GM12891 (cell line): ENCODE results near the gene PLXND1.
A peak's percentile ranks its signal among the peaks of the same experiment; 100 is the strongest.

ENCODE experiments used
- DNase-seq: peaks from one replicate; pipeline ENCODE4 v3.0.0; 2011; ENCODE audit warnings: low spot score; ENCODE audit not compliant: insufficient read length
- FAIRE-seq: peaks from 2 replicates; lab custom pipeline; 2011; peaks lifted over from hg19 to GRCh38; lab: Jason Lieb, UNC
- PAX5 ChIP-seq: IDR thresholded peaks from 2 replicates; pipeline ENCODE4 v1.6.1; 2011; ENCODE audit warnings: low read length, moderate library complexity, mild to moderate bottlenecking; ENCODE audit not compliant: insufficient read depth, severe bottlenecking
- POLR2A ChIP-seq: IDR thresholded peaks from 2 replicates; pipeline ENCODE4 v1.6.1; 2011; ENCODE audit warnings: low read depth, low read length, control low read depth
- POLR2AphosphoS5 ChIP-seq: IDR thresholded peaks from 2 replicates; pipeline ENCODE4 v1.6.1; 2011; ENCODE audit warnings: low read depth, low read length, control low read depth
- POU2F2 ChIP-seq: IDR thresholded peaks from 2 replicates; pipeline ENCODE4 v1.6.1; 2011; ENCODE audit warnings: low read depth, mild to moderate bottlenecking, control low read depth, low read length, moderate library complexity
- SPI1 ChIP-seq: IDR thresholded peaks from 2 replicates; pipeline ENCODE4 v1.6.1; 2011; ENCODE audit warnings: low read depth, low read length, control low read depth
- TAF1 ChIP-seq: IDR thresholded peaks from 2 replicates; pipeline ENCODE4 v1.6.1; 2011; ENCODE audit warnings: low read depth, low read length, control low read depth

The PLXND1 gene

DNA sequence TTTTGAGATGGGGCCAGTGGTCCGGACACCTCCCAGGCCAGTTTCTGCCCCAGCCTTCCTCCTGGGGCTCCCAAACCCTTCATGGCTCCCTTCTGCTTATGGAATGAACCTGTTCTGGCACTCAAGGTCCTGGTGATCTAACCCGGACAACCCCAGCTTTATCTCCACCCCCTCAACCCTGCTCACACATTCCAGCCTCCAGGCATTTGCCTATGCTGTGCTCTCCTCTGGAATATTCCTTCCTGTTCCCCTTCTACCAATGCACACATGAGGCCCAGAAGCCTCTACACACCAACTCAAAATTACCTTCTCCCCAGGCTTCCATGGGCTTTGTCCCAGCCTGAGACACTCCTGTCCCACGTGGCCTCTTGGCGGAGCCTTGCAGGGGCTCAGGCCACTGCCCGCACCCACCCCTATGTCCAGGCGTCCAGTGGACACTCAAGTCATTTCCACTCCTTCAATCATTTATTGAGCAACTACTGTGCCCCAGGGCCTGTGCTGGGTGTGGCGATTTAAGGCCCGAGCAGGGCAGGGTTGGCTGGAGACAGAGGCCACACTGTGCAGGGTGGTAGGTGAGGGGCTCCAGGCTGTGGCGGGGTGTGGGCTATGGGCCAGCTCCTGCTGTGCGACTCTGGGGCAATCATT is 18.8 kb downstream of the PLXND1 start:
- DNase-seq, result no peak
- no peak for FAIRE-seq
- TF ChIP-seq PAX5 (no peak), POU2F2 (no peak), POLR2AphosphoS5 (no peak)

GRCh38 chr3:129586746-129587430 is 19.6 kb downstream of the PLXND1 start:
- TF ChIP-seq POU2F2 (no peak), PAX5 (no peak), TAF1 (no peak)
- FAIRE-seq (no peak), DNase-seq (no peak)

DNA sequence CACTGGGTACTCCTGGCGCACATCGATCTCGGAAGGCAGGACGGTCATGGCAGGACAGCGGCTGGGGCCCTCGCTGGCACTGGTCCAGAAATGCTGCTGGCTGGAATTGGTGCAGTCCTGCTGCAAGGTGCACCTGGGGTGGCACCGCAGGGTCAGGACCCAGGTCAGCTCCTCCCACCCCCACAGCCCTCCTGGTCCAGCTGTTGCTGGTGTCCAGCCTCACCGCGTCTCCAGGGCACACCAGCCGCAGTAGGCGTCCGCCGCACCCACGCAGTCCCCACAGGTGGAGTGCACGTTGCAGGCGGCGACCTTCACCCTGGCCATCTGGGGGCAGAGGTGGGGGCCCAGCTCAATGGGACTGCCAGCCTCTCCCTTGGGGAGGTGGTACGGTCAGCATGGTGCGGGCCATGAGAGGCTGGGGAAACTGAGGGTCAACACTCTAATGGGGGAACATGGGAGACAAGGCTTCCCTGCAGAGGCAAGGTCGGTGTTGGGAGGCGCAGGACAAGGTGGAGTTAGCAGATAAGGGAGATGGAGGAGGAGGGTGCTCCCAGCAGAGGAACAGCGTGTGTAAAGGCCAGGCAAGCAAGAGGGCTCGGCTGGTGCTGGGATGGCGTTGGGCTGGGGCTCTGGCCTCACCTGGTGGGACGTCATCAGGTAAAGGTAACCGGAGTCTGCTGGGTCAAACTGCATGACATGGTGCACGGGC is 20.4 kb downstream of the PLXND1 start:
- TF ChIP-seq PAX5, result no peak
- no peak for TF ChIP-seq POU2F2
- no peak for TF ChIP-seq POLR2AphosphoS5
- TF ChIP-seq TAF1, result no peak
- TF ChIP-seq POLR2A, result no peak
- no peak for TF ChIP-seq SPI1
- FAIRE-seq (no peak), DNase-seq (no peak)

GRCh38 chr3:129584631-129585030 is 21.8 kb downstream of the PLXND1 start:
- DNase-seq (no peak), FAIRE-seq (no peak)
- TF ChIP-seq TAF1 (no peak), PAX5 (no peak), POLR2A (no peak), POLR2AphosphoS5 (no peak), POU2F2 (no peak), SPI1 (no peak)

GRCh38 chr3:129583289-129583688 is 23.2 kb downstream of the PLXND1 start:
- no peak for TF ChIP-seq TAF1
- no peak for TF ChIP-seq PAX5
- no peak for TF ChIP-seq SPI1
- TF ChIP-seq POLR2A, result no peak
- no peak for TF ChIP-seq POLR2AphosphoS5
- TF ChIP-seq POU2F2, result no peak
- peak; percentile 81 for FAIRE-seq

GRCh38 chr3:129582799-129583198 is 23.7 kb downstream of the PLXND1 start:
- FAIRE-seq, result no peak
- no peak for TF ChIP-seq POLR2A
- peak; percentile 32; the same call in 1 of the 2 replicates for TF ChIP-seq SPI1
- TF ChIP-seq PAX5, result no peak
- peak; percentile 34; the same call in 1 of the 2 replicates for TF ChIP-seq POU2F2
- TF ChIP-seq POLR2AphosphoS5, result peak; percentile 55; the same call in 1 of the 2 replicates
- TF ChIP-seq TAF1, result no peak
- no peak for DNase-seq

More at GRCh38 chr3:129583289-129583688, 23.2 kb downstream of the PLXND1 start:
- DNase-seq, result no peak

- no peak for TF ChIP-seq POLR2A
- TF ChIP-seq SPI1, result no peak
- TF ChIP-seq POU2F2, result no peak
- no peak for TF ChIP-seq TAF1
- TF ChIP-seq POLR2AphosphoS5, result no peak
- TF ChIP-seq PAX5, result no peak
- FAIRE-seq (no peak), DNase-seq (no peak)
These were observed 24.9 kb downstream of the PLXND1 start for GRCh38 chr3:129581623-129582022.

- TF ChIP-seq POLR2AphosphoS5 (no peak), POLR2A (no peak), SPI1 (no peak), TAF1 (no peak), PAX5 (no peak), POU2F2 (no peak)
- no peak for FAIRE-seq
These were observed 26.5 kb downstream of the PLXND1 start for GRCh38 chr3:129579991-129580390.

GRCh38 chr3:129577925-129578786 is 28.3 kb downstream of the PLXND1 start:
- TF ChIP-seq TAF1, result no peak
- no peak for TF ChIP-seq POLR2A
- TF ChIP-seq PAX5, result peak; percentile 25
- TF ChIP-seq SPI1, result peak; percentile 94
- DNase-seq, result peak; percentile 77
- FAIRE-seq, result peak; percentile 80

More at GRCh38 chr3:129579991-129580390, 26.5 kb downstream of the PLXND1 start:
- no peak for DNase-seq
